ENCODE measurements around the gene ANGPTL2. TPM values are rescaled to one million over a fixed set of nuclear protein-coding genes. Genes with fewer than 3 reads are reported as not detected.

ANGPTL2 gene
- 24.1 and 89.6 TPM in 2 replicates for total RNA-seq

GRCh38 chr9:127122176-127123063 is at the start of gene ANGPTL2:
ANGPTL2 (minus strand) TSS chr9:127122635; CDS start chr9:127108731, 13,904 bp downstream.

Other genes starting within 250 kb of the ANGPTL2 start
- gene RALGPS1, start 207.9 kb downstream of the ANGPTL2 start, total RNA-seq, result 2.0 and 5.0 TPM in 2 replicates
- gene GARNL3, start 142.1 kb upstream of the ANGPTL2 start, total RNA-seq, result 3.3 and 5.1 TPM in 2 replicates